AG04450 (cell line): Measurements from ENCODE around the gene RAB11FIP2. TPM values are rescaled to one million over a fixed set of nuclear protein-coding genes. Genes with fewer than 3 reads are reported as not detected.

Experiments
- CTCF ChIA-PET: fragments of 300-600, 350-600 bp; formaldehyde crosslinking; extraction: SDS; loops from one replicate; lab custom pipeline; 2022; ENCODE audit warnings: antibody characterized with exemption, inconsistent platforms; lab: Charles Lee
- POLR2A ChIA-PET: fragments of 350-600 bp; formaldehyde crosslinking; extraction: SDS; loops from one replicate; lab custom pipeline; 2021; ENCODE audit warnings: antibody characterized with exemption, inconsistent platforms; lab: Yijun Ruan, JAX
- DNase-seq: peaks from one replicate; pipeline ENCODE4 v3.0.0-alpha.2; 2011; ENCODE audit warnings: low read depth, low spot score
- H3K27ac ChIP-seq: one replicate; pipeline ENCODE4 v1.5.1; 2012; ENCODE audit warnings: low read depth, low read length, control low read depth
- H3K27me3 ChIP-seq: one replicate; pipeline ENCODE4 v1.6.0; 2012; ENCODE audit warnings: low read length; ENCODE audit not compliant: control insufficient read depth, insufficient read depth
- H3K4me3 ChIP-seq: 2 replicates; pipeline ENCODE4 v1.5.1; 2011; ENCODE audit warnings: mild to moderate bottlenecking, low read depth, low read length, control low read depth
- H3K9me3 ChIP-seq: 2 replicates; pipeline ENCODE4 v1.5.1; 2012; ENCODE audit warnings: low read length; ENCODE audit not compliant: control insufficient read depth, insufficient read depth
- polyA plus RNA-seq: library from polyadenylated mRNA; depleted of rRNA; stranded (reverse); fragments of >200 nt; gene quantifications from 2 replicates; pipeline ENCODE4 v1.2.3, GENCODE V29; 2011
- TF ChIP-seq, protein P1 (sequence below): IDR thresholded peaks from 2 replicates; pipeline ENCODE4 v1.5.1; 2011; ENCODE audit warnings: low read depth, low read length, control low read depth, inconsistent platforms

RAB11FIP2 gene
- polyA plus RNA-seq, 1 experiment = 10.4 TPM

DNA sequence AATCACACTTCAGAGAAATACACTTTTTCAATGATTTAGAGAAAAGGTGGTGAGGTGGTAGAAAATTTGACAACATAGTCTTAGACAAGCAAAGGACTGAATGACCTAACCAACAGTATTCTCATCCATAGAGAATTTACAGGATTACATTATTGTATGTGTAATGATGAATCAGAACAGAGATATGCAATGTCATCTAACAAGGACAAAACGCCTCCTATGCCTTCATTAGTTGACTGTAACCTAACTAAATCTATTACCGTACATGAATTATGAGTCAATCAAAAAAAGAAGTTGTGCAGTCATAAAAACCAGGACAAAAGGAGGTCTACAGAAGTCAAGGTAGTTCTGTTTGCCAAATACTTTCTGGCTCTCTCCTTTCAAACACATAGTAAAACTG is 66.5 kb downstream of the RAB11FIP2 start:
- CTCF ChIA-PET = no interaction called here
- POLR2A ChIA-PET = no interaction called here

DNA sequence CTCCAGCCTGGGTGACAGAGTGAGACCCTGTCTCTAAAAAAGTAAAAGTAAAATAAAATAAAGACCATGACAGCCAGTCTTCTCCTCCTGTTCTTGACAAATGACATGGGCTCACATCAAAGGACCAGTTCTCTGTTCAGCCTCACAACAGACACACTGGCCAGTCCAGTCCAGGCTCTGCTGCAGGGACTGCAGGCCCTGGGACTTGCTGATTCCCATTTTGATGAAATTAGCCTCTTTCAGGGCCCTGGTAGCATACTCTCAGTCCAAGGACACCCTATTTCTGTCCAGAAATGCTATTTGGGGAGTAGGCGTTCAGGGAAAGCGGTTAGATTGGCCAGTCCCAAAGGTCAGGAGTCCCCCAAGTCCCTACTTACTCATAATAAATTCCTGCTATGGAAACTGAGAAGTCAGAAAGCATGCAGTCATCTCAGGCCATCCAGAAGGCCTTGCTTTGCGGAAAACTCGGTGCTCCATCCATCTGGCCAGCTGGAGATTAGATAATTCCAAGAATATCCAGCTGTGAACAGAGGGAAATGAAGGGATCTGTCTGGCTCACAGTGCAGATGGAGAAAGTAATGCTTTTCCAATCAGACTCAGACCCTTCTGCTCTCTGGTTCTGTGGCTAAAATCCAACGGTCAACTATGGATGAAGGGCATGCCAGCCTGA is 74.4 kb downstream of the RAB11FIP2 start:
- Histone ChIP-seq H3K4me3 (no peak overlapping the region), H3K27ac (no peak overlapping the region), H3K9me3 (no peaks in the 10 kb centered on the region), H3K27me3 (no peaks in the 10 kb centered on the region)
- DNase-seq = no peak
- TF ChIP-seq, protein P1, sequence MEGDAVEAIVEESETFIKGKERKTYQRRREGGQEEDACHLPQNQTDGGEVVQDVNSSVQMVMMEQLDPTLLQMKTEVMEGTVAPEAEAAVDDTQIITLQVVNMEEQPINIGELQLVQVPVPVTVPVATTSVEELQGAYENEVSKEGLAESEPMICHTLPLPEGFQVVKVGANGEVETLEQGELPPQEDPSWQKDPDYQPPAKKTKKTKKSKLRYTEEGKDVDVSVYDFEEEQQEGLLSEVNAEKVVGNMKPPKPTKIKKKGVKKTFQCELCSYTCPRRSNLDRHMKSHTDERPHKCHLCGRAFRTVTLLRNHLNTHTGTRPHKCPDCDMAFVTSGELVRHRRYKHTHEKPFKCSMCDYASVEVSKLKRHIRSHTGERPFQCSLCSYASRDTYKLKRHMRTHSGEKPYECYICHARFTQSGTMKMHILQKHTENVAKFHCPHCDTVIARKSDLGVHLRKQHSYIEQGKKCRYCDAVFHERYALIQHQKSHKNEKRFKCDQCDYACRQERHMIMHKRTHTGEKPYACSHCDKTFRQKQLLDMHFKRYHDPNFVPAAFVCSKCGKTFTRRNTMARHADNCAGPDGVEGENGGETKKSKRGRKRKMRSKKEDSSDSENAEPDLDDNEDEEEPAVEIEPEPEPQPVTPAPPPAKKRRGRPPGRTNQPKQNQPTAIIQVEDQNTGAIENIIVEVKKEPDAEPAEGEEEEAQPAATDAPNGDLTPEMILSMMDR = no peak
- ChIA-PET CTCF (no interaction called here), POLR2A (no interaction called here)

More for the DNA sequence above, 66.5 kb downstream of the RAB11FIP2 start:
- TF ChIP-seq, protein P1 = no peak
- Histone ChIP-seq H3K27ac (no peak overlapping the region), H3K27me3 (no peaks in the 10 kb centered on the region), H3K4me3 (no peak overlapping the region), H3K9me3 (peaks cover 2% of the 10 kb centered on the region; the same call in 1 of the 2 replicates)
- DNase-seq = peak; percentile 36

DNA sequence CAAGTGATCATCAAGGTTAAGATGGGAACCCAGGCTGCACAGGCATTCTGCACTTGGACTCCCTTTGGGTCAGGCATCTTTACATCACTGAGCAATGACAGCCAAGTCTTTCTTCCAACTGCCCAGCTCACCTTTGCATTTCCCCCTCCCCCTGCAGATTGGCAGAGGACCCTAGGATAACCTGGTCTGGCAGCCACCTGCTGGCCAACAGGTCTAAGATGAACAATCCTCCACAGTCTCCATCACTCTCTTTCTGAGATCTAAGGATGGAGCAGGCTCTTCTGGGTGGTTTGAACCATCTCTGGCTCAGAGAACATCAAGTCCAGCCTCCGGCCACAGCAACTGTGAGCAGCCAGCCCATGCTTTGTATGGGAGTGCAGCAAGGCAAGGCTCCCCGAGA is 75.8 kb downstream of the RAB11FIP2 start:
- ChIA-PET CTCF (no interaction called here), POLR2A (no interaction called here)
- H3K27me3 ChIP-seq = no peaks in the 10 kb centered on the region
- H3K9me3 ChIP-seq = no peaks in the 10 kb centered on the region
- H3K4me3 ChIP-seq = no peak overlapping the region
- TF ChIP-seq, protein P1 = no peak
- DNase-seq = no peak
- H3K27ac ChIP-seq = no peak overlapping the region

DNA sequence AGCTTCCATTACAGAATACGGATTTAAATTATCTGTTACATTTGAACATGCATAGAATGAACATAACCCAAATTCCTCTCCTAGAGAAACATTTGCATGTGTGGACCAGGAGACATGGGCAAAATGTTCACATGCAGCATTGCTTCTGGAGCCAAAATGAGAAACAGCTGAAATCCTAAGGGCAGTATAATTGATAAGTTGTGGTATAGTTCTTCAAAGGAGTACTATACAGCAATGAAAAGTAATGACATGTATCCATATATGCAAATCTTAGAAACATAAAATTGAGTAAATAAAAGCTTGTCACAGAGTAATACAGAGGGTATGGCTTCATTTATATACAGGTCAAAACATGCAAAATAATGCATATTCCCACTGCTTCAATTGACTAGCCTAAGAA is 77.1 kb downstream of the RAB11FIP2 start:
- TF ChIP-seq, protein P1 = no peak
- CTCF ChIA-PET = no interaction called here
- no peaks in the 10 kb centered on the region for H3K27me3 ChIP-seq
- H3K27ac ChIP-seq = no peak overlapping the region
- POLR2A ChIA-PET = no interaction called here
- no peak for DNase-seq
- no peak overlapping the region for H3K4me3 ChIP-seq
- no peaks in the 10 kb centered on the region for H3K9me3 ChIP-seq

DNA sequence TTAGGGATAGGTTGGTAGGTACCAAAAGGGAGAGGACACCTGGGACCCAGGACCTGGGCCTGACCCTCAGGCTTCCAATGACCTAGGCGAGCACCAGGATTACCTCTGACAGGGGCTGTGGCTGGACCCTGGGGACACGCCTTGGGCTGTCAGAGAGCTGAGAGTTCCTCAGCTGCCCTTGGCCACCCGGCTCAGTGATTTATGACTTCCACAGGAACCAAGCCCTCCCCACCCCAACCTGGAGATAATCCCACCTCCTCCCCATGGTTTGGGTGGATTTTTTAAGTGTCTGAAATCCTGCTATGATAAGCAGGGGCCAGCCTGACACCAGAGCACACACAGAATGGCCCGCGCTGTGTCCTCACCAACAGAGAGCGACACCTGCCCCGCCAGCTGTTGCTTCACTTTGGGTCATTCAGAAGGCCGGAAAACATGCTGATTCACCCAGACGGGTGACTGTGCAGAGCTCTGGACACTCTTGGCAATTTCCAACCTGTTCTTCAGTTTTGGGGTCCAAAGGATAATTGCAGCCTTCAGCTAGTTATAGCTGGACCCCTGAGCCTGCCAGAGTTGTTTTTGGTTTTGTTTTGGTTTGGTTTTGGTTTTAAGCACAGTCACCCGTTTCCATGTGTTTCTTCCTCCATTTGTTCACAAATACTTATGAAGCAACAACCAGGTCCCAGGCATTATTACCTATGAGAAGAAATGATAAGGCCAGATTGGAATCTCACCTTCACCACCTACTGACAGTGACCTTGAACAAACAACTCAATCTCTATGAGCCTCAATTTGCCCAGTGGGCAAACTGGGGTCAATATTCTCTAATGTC is 78.2 kb downstream of the RAB11FIP2 start:
- DNase-seq = no peak
- POLR2A ChIA-PET = no interaction called here
- TF ChIP-seq, protein P1 = no peak

More for the DNA sequence above, 78.2 kb downstream of the RAB11FIP2 start:
- Histone ChIP-seq H3K9me3 (no peaks in the 10 kb centered on the region), H3K27me3 (no peaks in the 10 kb centered on the region), H3K27ac (no peak overlapping the region), H3K4me3 (no peak overlapping the region)
- CTCF ChIA-PET = no interaction called here
